Hindlimb muscle (tissue), 1 donor: ENCODE results near the gene TLK2. TPM values are rescaled to one million over a fixed set of nuclear protein-coding genes. Genes with fewer than 3 reads are reported as not detected.
"Not testable (repeated sequence)": the region's sequence is repeated elsewhere in the genome, so short reads cannot be mapped to it uniquely, and the experiment has no call there.

Experiments
- DNase-seq: peaks from one replicate; pipeline ENCODE4 v3.0.0-alpha.2; 2013
- polyA plus RNA-seq: library from polyadenylated mRNA; unstranded; fragments of 120-200 nt; gene quantifications from one replicate; pipeline ENCODE4 v1.2.1, GENCODE V29; 2013; ENCODE audit not compliant: insufficient read length

The TLK2 gene
- polyA plus RNA-seq, 1 donor = 52.8 TPM

DNA sequence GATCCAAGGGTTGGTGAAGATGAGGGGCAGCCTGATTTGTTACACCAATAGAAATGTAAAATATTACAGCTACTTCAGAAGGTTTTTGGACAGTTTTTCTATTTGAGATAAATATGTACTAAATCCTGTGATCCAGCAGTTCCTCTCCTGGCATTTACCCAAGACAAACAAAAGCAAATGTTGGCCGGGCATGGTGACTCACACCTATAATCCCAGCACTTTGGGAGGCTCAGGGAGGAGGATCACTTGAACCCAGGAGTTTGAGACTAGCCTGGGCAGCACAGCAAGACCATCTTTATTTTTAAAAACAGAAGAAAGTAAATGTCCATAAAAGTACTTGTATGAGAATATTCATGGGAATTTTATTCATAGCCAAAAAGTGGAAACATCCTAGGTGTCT, 84.0 kb downstream of the TLK2 start:
- no peak for DNase-seq

DNA sequence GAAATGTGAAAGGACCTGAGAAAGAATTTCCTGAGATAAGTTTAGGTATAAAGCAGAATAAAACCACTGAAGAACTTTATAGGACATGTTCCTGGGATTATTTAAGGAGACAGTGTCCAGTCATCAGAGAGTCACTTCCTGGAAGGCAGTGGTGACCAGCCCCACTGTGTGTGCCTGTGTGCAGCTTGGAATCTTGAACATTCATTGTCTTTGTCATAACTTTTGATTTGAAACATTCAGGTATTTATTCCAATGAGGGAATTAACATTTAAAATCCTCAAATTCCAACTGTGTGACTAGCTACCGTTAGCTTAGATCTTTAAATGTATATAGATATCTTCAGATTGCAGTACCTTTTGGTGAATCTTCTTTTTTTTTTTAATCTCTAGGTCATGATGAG, 87.2 kb downstream of the TLK2 start:
- DNase-seq = no peak

DNA sequence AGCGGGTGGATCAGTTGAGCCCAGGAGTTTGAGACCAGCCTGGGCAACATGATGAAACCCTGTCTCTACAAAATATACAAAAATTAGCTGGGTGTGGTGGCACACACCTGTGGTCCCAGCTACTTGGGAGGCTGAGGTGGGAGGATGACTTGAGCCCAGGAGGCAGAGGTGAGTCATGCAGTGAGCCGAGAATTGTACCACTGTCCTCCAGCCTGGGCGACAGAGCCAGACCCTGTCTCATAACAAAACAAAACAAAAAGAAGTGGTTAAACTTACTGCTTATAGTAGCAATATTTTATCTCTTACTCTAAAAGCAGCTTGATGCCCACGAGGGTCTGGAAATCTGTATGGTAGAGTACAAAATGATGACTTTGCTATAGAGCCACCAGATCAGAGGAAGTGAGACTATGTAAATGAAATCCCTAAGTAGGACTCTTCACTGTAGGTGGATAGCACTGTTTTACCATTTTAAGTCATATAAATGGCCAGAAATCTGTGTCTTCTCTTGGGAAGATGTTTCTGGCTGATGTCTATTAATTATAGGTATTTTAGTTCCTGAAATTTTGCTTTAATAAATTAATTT, 88.5 kb downstream of the TLK2 start:
- DNase-seq = no peak

DNA sequence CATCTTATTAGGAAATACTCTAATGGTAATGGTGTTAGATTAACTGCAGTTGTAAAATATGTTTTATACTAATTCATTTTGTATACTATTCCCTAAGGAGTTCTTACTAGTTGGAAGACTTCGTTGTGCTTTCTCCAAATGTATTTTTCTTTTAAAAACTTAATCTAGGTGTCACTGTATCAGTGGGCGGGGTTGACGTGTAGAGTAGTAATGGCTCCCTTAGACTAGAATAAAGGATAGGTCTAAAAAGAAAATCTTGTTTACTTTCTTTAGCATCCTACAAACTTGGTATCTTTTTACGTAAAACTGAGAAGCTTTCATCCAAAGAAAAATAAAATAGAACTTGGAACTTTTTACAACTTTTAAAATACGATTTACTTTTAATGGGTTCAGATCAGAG, 93.9 kb downstream of the TLK2 start:
- no peak for DNase-seq

DNA sequence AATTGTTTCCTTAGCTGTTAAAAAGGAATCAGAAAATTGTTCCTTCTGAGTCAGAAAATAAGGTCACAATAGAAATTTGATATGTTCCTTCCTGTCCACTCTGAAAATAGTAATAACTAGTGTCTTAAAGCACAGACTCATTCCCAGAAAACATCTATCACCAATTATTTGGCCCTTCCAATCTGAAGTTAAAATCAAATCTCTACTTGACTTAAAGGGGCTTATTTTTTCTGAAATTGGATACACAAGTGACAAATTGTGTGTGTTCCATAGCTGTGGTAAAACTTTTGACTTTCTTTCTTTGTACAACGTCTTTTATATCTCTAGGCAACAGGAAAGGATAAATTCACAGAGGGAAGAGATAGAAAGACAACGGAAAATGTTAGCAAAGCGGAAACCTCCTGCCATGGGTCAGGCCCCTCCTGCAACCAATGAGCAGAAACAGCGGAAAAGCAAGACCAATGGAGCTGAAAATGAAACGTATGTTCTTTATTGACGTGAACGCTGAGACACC, 94.3 kb downstream of the TLK2 start:
- DNase-seq = peak; percentile 14

DNA sequence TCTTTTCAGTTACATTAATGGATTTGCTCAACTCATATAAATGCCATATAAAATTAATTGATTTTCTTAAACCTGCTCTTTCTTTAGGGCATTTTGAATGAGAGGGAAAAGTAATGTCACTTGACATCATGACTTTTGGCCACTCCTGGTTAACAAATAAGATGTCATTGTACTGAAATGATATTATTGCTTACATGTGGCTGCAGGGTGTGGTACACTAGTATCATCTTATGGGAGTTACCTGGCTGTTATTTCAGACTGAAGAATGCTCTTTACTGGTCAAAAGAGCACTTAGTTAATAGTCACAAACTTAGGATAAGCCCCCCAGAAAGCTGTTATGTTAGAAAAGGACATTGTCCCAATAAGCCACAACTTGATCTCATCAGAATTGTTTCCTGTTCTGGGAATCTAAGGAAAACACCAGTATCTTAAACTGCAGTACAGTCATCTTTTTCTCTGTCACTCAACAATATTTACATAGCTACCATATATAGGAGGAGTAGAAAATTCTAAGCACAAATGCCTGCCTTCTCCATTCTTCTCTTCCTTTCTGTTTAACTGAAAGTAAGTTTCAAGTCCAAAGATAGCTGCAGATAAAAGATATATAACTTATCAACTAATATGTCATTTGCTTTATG, 95.0 kb downstream of the TLK2 start:
- no peak for DNase-seq

DNA sequence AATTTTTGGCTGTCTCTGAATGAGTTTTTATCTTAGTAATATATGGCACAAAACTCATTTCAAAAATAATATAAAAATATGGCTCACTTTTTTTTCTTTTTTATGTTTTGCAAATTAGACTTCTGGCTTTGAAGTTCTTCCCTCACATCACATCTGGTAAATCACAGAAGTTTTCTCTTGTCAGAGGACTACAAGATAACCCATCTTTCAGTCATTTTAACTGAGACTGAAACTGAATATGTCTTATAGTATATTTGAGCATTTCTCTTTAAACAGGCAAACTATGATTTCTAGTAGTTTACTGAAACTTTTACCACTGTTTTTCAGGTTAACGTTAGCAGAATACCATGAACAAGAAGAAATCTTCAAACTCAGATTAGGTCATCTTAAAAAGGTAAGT, 97.8 kb downstream of the TLK2 start:
- no peak for DNase-seq

DNA sequence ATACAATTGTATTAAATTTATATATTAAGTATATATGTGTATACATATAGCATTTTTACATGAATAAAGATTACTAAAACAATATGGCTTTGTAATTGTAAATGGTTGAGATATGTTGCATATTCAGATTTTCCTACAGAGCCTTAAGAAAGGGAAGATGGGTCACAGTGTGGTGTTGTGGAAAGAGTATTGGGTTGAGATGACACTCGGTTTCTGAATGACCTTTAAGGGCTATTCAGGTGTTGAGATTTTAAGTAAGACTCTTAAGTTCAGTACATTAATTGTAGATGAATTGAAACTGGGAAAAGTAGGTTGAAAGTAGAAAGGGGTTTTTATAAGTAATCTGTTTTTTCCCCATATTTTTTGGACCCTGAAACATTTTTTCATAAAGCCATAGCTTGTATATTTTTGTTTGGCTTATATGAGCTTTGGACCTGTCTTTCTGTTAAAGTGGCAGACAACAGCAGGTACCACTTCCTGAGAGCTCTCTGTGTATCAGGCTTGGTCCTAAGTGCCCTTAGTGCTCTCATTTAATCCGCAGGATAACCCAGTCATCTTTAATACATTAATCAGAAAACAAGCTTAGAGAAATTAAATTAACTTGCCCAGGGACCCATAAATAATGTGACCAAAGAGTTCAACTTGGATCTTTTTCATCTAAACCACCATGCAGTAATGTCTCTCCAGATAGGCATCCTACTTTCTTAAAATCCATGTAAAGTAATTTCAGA, 100.3 kb downstream of the TLK2 start:
- DNase-seq = no peak

DNA sequence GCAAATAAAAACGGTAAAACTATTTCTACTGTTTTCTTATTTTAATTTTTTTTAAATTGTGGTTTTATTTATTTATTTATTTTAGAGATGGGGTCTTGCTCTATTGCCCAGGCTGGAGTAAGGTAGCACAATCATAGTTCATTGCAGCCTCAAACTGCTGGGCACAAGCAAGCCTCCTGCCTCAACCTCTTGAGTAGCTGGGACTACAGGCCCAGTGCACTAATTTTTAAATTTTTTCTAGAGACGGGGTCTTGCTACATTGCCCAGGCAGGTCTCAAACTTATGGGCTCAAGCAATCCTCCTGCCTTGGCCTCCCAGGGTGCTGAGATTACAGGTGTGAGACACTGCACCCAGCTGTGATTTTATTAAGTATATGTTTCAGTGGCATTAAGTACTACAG, 102.3 kb downstream of the TLK2 start:
- DNase-seq = no peak

DNA sequence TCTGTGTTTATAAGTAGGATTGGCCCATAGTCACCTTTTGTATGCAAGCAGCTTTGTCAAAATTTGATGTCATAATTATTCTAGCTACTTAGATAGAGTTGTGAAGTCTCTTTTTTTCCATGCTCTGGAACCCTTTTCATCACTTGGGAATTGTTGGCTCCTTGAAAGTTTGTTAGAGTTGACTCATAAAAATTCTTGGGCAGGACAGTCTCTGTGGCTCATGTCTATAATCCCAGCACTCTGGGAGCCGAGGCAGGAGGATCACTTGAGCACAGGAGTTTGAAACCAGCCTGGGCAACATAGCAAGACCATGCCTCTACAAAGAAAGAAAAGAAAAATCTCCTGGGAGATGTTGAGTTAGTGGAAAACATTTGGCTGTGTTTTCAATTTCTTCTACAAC, 103.1 kb downstream of the TLK2 start:
- DNase-seq = no peak

DNA sequence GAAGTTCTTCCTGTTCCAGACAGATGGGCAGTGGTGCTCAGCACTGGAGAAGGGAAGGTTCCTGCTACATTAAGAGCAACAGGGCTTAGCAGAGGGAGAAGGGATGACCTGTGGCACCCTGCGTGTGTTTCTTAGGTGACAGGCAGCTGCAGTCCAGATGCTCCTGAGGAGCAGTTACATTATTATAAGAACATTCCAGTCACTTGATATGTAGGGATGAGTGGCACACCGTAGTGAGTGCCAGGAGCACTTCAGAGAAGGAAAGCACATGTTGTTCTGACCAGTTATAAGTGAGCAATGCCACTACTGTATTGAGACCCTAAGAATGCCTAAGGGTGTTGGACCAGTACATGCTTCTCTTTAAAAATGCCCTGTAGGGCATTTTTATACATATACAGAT, 108.9 kb downstream of the TLK2 start:
- no peak for DNase-seq

DNA sequence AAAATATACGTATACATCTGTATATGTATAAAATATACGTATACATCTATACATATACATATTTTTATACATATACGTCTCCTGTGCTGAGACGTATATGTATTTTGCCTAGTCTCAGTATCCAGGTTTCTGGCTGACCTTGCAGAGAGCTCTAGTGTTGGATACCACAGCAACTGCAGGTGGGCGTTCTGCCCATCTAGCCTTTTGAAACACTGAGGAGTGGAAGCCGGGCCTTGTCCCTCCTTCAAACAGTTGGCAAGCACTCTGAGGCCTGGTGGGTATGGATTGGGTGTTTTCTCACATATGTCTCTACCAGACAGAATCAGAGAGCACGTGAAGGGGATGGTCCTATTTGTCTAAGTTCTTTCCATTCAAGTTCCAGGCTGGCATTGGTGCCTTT, 109.5 kb downstream of the TLK2 start:
- peak; percentile 8 for DNase-seq

DNA sequence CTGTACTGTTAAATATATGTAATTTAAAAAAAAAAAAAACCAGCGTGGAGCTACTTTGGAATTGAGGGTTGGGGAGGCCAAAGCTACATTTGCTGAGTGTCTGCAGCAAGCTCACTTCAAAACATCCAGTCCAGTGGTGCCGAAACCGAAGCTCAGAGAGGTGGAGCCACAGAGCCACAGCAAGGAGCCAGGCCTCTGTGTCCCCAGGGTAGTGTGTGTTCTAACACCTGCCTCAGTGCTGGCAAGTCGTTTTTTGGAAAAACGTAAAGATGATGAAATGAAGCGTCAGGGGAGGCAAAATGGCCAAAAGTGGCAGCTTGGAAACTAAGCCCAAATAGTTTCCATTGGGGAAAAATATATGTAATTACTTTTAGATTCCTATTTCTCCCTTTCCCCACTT, 112.7 kb downstream of the TLK2 start:
- DNase-seq = peak; percentile 78

DNA sequence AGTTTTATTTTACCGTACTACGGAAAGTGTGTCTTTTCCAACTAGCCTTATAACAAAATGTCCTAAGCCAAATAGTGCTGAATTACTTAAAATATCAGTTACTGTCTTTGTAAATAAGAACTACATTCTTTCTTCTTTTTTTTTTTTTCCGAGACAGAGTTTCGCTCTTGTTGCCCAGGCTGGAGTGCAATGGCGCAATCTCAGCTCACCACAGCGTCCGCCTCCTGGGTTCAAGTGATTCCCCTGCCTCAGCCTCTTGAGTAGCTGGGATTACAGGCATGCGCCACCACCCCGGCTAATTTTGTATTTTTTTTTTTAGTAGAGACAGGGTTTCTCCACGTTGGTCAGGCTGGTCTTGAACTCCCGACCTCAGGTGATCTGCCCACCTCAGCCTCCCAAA, 113.2 kb downstream of the TLK2 start:
- DNase-seq = not testable (repeated sequence)

DNA sequence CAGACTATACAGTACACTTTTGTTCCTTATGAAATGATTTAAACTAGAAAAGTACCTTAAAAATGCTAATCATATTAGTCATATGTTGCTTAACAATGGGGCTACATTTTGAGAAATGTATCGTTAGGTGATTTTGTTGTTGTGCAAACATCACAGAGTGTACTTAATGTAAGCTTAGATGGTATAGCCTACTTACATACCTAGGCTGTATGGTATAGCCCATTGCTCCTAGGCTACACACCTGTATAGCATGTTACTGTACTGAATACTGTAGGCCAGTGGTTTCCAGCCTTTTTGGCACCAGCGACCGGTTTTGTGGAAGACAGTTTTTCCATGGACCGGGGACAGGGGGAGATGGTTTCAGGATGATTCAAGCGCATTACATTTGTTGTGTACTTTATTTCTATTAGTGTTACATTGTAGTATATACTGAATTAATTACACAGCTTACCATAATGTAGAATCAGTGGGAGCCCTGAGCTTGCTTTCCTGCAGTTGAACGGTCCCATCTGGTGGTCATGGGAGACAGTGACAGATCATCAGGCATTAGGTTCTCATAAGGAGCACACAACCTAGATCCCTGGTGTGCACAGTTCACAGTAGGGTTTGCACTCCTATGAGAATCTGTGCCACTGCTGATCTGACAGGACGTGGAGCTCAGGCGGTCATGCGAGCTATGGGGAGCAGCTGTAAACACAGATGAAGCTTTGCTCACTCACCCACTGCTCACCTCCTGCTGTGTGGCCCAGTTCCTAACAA, 113.9 kb downstream of the TLK2 start:
- no peak for DNase-seq

DNA sequence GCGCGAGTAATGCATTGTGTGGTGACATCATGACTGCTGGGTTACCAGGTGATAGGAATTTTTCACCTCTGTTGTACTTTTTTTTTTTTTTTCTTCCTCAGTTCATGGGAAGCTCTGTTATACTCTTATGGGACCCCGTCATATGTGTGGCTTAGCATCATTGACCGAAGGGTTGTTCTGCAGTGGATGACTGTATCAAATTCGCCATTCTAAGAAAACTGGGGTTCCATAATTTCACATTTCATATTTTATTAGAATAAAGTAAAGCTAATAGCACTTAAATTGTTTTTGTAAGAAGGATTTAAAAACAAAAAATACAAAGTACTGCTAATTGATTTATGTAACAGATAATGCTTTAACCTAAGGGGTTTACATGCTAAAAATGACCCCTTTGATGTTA, 116.9 kb downstream of the TLK2 start:
- no peak for DNase-seq

DNA sequence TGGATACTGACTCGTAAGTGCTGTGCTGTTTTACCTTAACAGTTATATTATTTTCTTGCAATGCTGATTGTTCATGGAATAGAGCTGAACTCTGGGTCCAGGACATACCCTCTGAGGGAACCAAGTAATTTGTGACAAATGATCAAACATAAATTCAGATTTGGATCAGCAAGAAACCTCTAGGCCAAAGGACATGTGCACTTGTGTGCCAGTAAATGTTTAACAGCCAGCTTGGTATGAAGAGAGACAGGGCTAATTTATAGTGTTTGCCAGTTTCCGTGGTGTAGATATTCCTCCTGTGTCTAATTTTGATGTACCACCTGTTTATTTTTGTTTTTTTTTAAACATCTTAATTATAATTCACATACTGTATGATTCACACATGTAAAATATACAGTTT, 118.0 kb downstream of the TLK2 start:
- DNase-seq = no peak

DNA sequence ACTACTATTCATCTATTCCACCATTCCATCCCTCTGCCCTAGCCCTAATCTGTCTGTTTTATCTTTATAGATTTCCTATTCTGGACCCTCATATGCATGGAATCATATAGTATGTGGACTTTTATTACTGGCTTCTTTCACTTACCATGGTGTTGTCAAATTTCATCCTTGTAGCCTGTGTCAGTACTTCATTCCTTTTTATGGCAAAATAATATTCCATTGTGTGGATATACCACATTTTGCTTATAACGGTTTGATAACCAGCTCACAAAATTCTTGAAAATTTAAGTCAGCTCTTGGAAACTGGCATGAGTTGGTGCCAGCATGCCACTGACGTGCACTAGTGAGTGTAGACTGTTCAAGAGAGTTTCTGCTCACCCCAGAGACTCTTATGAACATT, 118.5 kb downstream of the TLK2 start:
- DNase-seq = no peak

DNA sequence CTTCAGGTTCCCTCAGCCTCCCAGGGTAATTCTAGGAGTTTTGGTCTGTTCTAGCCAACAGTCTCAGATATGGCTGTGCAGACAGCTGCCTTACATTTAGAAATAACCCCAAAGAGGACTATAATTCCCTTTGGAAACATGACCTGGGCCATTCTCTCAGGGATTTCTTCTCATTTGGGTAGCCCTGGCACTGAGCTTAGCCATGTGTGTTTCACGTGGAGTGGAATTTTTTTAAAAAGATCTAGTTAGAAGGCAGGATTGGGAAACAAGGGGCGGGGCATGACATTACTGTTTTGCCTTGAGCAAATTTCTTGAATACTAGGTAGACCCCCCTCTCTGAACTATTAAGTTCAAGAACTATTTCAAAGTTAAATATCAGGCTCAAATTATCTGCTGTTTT, 119.3 kb downstream of the TLK2 start:
- no peak for DNase-seq

DNA sequence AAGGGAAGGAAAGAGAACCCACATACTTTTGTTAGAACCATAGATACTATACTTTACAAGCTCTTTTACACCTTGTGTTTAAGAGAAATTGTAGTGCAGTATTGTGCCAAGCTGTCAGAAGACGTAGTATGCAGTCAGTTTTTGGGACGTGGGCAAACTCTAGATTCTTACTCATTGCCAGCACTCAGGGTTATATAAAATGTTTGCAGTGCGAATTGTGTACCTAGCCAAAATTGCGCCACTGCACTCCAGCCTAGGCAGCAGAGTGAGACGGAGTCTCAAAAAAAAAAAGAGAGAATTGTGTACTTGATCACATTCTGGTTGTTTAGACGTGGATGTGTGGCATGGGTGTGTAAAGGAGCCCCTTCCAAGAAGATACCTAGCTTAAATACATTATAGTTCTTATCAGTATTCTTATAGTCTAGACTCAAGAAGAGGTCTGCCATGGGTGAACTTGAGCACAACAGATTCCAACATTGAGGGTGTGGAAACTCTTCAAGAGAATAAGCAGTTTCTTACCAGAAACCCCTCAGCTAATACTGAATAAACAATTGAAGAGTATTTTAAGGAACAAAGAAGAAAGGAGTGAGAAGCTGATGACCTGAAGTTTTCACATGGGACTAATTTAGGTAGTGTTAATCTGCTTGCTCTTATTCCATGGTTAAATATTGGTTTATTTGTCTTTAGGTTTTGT, 121.5 kb downstream of the TLK2 start:
- no peak for DNase-seq

DNA sequence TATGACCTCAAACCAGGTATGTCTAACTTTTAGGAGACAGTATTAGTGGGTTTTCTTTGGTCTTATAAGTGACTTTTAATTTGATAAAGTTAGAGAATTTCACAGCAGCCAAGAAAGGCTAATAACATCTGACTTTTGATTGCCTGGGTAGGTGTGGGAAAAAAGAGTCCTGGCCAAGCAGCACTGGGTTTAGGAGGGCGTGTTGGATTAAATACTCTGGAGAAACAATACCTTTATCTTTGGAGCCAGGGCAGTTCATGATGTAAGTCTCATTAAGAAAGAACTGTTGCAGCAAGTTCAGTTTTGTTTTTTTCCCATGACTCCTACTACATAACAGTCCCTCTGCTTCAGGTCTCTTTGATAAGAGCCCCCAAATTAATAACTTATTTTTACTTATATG, 122.2 kb downstream of the TLK2 start:
- no peak for DNase-seq

DNA sequence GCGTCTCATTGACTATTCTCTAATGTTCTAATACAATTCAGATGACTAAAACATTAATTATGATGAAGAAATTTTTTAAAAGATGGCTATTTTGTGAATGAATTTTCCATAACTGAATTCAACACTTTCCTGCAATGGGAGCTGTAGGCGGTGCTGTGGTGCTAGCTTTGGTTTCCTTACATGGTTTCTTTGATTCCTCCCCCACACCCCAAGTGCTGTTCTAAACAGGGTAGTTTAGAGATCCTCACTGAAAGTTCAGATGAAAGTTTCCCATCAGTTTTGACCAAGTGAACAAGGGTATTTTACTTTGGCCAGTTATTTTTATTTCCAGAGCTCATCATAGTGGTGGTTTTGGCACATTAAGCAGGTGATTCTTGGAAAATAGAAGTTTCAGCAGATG, 122.8 kb downstream of the TLK2 start:
- DNase-seq = peak; percentile 59

DNA sequence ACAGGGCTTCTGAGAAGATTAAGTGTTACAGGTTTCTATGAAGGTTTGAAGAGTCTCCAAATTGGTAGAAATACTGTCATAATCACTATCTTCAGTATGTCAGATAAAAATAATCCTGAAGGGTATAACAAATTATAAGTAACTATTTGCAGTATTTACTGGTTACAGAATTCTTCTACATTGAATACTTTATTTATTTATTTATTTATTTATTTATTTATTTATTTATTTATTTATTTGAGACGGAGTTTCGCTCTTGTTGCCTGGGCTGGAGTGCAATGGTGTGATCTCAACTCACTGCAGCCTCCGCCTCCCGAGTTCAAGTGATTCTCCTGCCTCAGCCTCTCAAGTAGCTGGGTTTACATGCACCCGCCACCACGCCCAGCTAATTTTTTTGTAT, 125.2 kb downstream of the TLK2 start:
- not testable (repeated sequence) for DNase-seq
